SHP77 treated with DMSO at 0.1 percent for 48 hours (cell line): Measurements from ENCODE around the gene SH3BP2.

Source experiments
- DNase-seq: peaks from one replicate; lab custom pipeline; 2025; lab: John Stamatoyannopoulos, UW

Gene SH3BP2

DNA sequence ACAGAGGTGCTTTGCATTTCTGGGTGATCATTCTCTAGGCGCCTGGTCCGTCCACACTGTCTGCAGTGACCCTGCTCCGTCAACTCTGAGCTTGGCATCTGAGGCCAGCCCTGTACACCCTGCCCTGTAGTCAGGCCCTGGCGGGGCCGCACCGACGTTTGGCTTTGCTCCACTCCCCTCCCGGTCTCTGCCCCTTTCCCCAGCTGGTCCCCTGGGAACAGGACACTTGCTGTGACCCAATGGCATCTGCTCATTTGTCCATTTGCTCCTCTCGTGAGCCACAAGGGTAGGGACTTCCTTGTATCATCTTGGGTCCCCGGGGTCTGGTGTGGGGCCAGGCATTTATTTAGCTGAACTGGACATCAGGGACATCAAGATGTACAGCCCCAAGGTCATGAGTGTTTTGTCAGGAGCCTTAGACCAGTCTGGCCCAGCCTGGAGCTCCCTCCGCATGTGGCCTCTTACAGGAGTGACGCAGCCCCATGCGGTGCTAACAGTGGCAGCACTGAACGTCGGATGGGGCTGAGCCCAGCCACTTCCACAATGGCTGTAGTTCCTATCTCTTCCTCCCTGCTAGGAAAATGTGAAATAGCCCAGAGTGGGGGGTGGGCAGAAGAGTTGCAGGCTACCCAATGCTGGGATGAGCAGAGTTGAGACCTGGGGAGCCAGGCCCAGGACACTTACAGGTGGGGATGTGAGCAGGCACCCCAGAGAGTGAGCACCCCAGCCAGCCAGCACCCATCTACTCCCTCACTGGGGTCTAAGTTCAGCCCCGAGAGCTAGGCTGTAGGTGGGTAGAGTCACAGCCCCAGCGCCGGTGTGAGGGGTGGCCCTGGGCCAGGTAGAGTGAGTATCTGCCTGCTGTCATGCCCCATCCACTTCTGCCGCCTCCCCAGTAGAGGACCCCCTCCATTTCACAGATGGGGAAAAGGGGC lies 2.0 kb upstream of the SH3BP2 start:
- DNase-seq: no peak

- no peak for DNase-seq
Measured at GRCh38 chr4:2791518-2792395, 1.1 kb upstream of the SH3BP2 start.

GRCh38 chr4:2792396-2792710 lies 532 bp upstream of the SH3BP2 start:
- no peak for DNase-seq

DNA sequence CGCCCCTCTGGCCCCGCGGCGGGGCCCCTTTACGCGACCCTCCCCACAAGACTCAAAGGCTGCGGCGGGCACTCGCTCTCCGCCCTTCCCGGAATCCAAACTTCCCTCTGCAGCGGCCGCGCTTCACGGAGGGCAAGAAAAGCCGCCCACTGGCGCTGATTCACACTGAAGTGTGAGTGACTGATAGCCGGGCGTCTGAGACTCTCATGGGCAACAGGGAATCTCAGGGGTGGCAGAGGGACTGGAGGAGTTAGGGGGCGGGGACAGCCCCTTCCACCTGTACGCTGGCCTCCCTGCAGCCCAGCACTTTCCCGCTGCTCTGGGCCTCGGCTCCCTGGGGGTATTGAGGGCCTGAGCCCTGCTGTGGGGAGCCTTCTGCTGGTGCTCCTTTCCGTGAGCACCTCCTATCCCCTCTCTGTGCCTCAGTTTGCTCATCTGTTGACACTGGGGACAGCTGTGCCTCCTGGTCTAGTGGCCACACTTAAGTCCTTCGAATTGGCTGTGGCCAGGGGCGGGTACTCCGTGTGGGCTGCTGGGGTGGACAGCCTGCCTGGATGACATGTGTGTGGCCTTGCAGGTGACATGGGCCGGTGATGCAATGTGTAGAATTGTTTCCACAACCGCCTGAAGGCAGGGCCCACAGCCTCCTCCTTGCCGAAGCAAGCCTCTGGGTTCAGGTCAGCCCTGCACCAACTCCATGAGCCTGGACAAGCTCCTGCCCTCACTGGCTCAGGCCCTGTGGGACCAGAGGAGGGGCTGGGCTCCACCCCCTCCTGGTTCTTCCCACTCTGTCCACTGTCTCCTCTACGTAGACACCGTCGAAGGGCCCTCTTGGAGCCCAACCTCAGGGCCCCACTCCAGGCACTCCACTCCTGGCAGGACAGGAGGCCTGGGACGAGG lies 951 bp downstream of the SH3BP2 start:
- no peak for DNase-seq

DNA sequence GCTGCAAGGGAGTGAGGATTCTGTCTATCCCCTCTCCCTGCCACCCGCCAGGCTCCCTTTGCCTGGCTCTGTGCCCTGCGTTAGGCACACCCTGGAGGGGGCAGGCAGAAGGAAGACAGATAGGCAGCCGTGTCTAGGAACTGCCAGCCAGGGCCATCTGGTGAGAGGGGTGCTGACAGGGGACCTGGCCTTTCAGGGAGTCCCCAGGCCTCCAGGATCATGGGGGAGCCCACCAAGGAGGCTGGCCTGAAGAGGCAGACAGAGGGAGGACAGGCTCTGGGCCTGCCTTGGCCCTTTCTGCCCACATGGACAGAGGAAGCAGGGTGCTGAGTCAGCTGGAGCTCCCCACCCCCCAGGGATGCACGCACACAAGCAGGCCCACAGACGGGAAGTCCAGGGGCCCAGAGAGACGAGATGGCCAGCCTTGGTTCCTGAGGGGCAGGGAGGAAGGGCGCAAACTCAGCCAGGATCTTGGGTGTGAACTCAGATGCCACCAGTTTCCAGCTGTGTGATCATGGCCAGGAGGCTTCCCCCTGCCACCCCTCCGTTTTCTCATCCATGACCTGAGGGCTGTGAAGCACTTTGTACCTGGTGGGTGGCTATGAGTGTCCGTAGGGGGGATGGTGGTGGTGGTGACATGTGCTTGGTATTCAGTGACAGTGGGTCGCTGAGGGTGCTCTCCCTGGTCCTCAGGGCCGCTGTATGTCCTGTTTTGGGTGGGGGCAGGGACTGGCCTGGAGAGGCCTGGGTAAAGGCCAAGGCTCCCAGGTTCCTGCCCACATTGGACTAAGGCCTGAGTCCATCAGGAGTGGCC lies 1.8 kb downstream of the SH3BP2 start:
- DNase-seq: no peak

GRCh38 chr4:2795300-2795892 lies 2.5 kb downstream of the SH3BP2 start:
- no peak for DNase-seq

DNA sequence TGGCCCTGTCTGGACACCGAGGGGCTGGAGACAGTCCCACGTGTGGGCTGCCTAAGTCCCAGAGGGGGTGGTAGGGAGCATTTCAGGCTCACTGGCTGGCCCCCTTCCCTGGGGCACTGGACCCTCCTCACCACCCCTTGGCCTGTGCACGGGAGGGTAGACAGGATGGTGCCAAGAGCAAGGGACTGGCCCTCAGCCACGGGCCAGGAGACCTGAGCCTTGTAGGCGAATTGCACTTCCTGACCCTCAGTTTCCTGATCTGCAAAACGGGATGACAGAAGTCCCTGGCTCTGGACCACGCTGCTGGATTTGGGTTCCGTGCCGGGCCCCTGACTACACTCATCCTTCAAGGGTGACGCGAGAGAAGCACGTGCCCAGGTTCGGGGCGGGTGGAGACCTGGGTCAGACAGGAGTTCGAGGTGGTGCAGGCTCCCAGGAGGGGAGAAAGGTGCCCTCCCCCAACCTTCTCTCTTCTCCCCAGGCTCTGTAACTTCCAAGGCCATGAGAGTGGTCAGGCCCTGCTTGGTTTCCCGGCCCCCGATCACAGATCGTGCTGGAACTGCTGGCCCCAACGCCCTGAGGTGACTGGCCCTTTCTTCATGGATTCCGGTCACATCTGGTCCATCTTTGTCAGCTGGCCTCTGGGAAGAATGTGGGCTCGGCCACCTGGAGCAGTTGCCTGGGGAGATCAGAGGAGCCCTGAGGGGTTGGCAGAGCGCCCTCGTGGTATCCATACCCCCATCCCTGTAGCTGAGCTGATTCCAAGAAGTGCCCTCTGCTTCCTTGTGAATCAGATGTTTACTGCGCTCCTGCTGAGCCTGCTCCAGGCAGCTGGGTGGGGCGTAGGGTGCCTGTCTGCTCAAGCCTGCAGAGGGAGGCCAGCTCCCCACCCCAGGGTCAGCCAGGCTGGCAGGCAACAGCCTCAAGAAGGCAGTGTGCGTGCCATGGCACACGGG lies 3.3 kb downstream of the SH3BP2 start:
- no peak for DNase-seq

DNA sequence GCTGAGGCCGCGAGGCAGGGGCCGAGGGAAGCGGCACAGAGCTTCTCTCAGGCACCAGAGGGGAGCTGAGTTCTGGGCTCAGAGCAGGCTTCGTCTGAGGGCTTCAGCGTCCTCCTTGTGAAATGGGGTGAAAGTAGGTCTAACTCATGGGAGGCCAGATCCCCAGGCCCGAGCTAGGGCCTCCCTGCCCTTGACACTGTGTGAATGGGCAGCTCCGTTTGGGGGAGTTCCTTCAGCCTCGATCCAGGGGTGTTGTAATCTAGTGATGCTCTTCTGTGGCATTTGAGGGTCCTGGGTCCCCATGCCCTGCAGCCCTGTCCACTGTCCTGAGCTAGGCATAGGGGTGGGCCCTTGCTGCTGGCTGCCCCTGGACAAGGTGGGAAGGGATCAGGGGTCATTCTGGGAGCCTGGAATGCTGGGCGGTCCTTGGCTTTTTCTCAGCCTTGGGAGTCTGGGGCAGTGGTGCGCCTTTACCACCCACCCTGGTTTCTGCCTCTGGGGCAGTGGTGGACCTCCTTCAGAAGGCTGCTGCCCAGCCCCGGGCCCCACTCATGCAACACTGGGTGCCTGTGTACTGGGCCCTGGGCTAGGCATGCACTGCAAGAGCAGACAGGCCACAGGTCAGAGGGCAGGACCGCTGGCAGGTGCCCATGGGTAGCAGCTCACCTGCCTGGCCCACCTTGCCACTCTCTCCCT lies 4.1 kb downstream of the SH3BP2 start:
- DNase-seq: no peak

GRCh38 chr4:2797545-2798305 lies 4.8 kb downstream of the SH3BP2 start:
- no peak for DNase-seq

DNA sequence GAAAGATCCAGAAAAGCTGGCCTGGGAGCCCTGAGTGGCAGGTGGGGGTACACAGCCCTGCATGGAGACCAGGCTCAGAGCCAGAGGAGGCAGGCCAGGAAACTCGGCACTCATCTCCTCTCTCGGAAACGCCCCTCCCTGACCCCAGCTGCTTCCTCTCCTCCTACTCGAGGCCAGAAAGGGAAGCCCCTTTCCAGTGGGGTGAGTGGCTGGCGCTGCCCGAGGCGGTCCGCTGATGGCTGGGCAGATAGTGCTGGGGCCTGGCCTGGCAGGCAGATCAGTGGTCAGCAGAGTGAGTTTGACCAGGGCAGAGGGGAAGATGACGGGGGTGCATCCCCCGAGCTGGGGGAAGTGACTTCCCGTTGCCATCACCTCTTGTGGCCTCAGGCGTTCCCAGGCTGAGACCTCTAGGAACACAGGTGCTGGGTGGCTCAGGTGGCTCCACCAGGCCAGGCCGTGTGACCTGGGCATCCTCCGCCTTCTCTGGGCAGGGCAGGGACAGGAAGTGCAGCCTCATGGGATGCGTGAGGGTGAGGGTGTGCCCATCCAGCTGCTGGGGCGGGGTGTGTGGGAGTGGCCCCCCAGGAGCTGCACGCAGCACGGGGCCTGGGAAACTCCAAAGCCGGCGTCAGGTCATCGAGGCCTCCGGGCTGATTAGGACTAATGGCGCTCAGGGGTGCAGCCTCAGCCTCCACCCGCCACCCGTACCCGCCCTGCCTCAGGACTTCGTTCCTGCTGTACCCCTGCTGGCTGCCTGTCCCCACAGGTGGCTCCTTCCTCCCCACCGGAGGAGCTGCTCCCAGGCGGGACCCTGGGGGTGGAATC lies 5.7 kb downstream of the SH3BP2 start:
- no peak for DNase-seq

DNA sequence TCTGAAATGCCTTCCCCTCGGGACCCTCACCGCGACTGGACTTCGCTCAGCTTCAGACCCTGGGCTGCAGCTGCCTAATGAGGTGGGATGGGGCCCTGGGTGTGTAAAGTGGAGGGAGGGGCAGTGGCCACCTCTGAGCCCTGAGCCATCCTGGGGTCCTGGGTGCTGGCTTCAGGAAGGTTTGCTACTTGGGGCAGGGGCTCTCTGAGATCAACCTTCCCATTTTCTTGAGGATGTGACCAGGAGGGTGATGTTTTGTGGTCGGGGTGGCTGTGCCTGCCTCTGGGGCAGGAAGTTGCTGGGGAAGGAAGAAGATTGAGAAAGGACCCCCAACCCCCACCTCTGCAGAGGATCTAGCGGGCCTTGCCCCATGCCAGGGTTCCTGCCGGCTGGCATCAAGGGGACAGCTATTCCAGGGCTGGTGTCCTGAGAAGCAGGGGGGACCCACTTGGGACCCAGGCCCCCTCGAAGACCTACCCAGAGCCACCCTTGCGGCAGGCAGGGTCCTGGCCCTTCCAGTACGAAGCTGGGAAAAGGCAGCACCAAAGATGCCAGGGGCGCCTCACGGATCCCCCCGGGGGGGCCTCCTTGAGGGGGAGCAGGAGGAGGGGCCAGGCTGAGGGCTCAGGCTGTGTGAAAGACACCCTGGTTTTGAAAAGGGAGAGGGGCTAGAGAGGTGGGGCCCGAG lies 6.5 kb downstream of the SH3BP2 start:
- DNase-seq: no peak

DNA sequence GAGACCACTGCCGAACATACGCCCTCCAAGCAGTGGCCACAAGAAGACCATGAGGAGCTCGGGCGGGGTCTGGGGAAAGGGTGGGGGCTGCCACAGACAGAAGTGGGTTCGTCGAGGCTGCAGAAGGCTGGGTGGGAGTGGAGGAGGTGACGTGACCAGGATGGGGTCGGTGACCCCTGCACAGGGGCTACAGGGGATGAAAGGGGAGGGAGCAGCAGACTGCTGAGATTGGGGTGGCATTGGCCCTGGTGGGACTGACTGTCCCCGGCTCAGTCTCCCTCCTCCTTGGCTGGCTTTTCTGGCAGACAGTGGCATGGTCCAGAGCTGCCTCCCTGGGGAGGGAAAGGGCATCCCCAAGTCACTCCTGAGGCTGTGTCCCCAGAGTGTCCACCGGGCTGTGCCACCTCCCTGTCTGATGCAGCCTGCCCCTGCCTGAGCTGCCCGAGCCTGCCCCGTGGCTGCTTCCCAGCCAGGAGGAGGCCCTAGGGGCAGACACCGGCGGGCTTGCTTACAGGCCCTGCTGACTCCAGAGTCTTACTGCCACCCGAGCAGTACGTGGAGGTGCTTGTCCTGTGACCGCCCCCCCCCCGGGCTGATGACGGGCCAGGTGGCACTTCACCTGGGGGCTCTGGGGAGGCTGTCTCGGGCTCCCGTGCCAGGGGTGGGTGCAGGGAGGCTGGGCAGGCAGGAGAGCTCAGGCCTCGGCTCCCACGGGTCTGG lies 7.2 kb downstream of the SH3BP2 start:
- DNase-seq: no peak

- no peak for DNase-seq
Measured at GRCh38 chr4:2800691-2801596, 8.1 kb downstream of the SH3BP2 start.

GRCh38 chr4:2802618-2803531 lies 10.0 kb downstream of the SH3BP2 start:
- DNase-seq: no peak
